Stimulated activated naive CD8-positive, alpha-beta T cell treated with anti-CD3 and anti-CD28 coated beads, Interleukin-15, amount 100 ng/mL, for 72 hours (primary cell): ENCODE measurements around the gene AGPAT3.
"Not testable (repeated sequence)": the region's sequence is repeated elsewhere in the genome, so short reads cannot be mapped to it uniquely, and the experiment has no call there.

Experiments
- ATAC-seq: fragments of 150-1000 bp; cut with Tn5 transposase; 2 replicates; pipeline ENCODE4 v1.10.0; 2021; ENCODE audit warnings: mild to moderate bottlenecking, moderate library complexity
- DNase-seq, 2 donors: peaks; one replicate each; pipeline ENCODE4 v3.0.0; 2021 to 2022
- H3K27ac Mint-ChIP-seq, 2 donors: one replicate each; pipeline ENCODE4 v1.8.0; 2022; ENCODE audit warnings: mild to moderate bottlenecking in 2 of 2, mixed read lengths in 2 of 2, moderate library complexity in 2 of 2
- H3K27me3 Mint-ChIP-seq: one replicate; pipeline ENCODE4 v1.8.0; 2022; ENCODE audit warnings: mixed read lengths
- H3K4me1 Mint-ChIP-seq: one replicate; pipeline ENCODE4 v1.8.0; 2022; ENCODE audit warnings: mild to moderate bottlenecking, mixed read lengths
- H3K4me3 Mint-ChIP-seq, 2 donors: one replicate each; pipeline ENCODE4 v1.8.0; 2022; ENCODE audit warnings: mild to moderate bottlenecking in 2 of 2, mixed read lengths in 2 of 2, moderate library complexity in 1 of 2
- H3K9me3 Mint-ChIP-seq, 2 donors: one replicate each; pipeline ENCODE4 v1.8.0; 2022; ENCODE audit warnings: mixed read lengths in 2 of 2

Gene AGPAT3

DNA sequence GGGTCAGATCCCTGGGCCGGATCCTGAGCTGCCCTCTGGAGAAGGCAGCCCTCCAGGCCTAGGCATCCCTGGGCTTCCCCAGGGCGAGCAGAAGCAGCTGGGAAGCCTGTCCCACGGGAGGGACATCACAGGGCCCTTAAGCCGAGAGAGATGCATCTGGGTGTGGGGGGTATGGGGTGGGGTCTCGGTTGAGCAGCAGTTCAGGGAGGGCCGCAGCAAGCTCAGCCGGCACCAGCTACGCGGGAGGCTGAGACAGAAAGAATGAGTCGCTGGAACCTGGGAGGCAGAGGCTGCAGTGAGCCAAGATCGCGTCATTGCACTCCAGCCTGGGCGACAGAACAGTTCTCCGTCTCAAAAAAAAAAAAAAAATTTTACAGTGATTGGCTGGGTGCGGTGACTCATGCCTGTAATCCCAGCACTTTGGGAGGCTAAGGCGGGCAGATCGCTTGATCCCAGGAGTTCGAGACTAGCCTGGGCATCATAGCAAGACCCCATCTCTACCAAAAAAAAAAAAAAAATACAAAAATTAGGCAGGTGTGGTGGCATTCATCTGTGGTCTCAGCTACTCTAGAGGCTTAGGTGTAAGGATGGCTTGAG is 37.9 kb upstream of the AGPAT3 start:
- no peak for ATAC-seq
- peaks cover 28% of the 10 kb centered on the region for H3K27me3 Mint-ChIP-seq

DNA sequence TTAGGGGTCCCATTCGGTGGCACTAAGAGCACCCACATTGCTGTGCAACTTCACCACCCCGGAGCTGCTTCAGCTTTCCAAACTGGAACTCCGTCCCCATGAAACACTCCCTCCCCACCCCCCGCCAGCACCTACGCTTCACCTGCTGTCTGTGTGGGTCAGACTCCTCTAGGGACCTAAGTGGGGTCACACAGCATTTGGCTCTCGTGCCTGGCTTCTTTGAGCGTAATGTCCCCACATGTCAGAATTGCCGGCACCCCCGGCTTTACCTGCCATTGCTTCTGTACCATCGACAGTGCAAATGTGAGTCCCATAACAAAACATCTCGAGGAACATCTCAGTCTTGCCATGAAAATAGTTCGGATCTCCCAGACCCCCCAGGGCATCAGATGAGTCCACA is 35.9 kb upstream of the AGPAT3 start:
- Mint-ChIP-seq H3K9me3 (no peaks in the 10 kb centered on the region), H3K27ac (peak overlapping the region in 1 of 2 donors; percentile 40), H3K4me3 (no peak overlapping the region), H3K27me3 (peaks cover 48% of the 10 kb centered on the region), H3K4me1 (peaks cover 5% of the 10 kb centered on the region)
- ATAC-seq = no peak
- no peak for DNase-seq

More for the DNA sequence above, 37.9 kb upstream of the AGPAT3 start:
- no peaks in the 10 kb centered on the region for H3K9me3 Mint-ChIP-seq
- H3K4me3 Mint-ChIP-seq = no peak overlapping the region
- no peak overlapping the region for H3K27ac Mint-ChIP-seq
- no peak for DNase-seq
- H3K4me1 Mint-ChIP-seq = no peaks in the 10 kb centered on the region

- no peak for ATAC-seq
- Mint-ChIP-seq H3K9me3 (no peaks in the 10 kb centered on the region), H3K27me3 (peaks cover 53% of the 10 kb centered on the region), H3K4me1 (peaks cover 10% of the 10 kb centered on the region), H3K4me3 (no peak overlapping the region), H3K27ac (no peak overlapping the region)
- no peak for DNase-seq
Observed at GRCh38 chr21:43829575-43830119, 35.4 kb upstream of the AGPAT3 start.

GRCh38 chr21:43832158-43832550 is 32.9 kb upstream of the AGPAT3 start:
- peaks cover 69% of the 10 kb centered on the region for H3K27me3 Mint-ChIP-seq
- DNase-seq = no peak

DNA sequence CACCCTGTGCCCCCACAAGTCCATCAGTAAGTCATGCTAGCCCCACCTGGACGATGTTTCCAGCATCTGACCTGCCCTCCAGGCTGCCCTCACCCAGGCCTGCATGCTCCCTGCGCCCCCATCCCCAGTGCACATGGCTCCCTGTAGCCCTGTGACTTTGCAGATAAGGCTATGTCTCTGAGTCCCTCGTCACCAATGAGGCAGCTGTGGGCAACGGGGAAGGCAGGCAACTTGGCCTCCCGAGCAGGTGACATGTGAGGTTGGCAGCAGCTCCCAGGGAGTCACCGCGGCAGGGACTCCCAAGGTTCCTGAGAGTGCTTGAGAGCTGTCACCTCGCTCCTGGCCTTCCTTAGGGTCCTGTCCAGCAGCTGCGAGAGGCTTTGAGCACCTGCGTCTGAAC is 32.4 kb upstream of the AGPAT3 start:
- Mint-ChIP-seq H3K4me1 (peaks cover 19% of the 10 kb centered on the region), H3K27ac (no peak overlapping the region), H3K27me3 (peaks cover 74% of the 10 kb centered on the region), H3K9me3 (no peaks in the 10 kb centered on the region), H3K4me3 (no peak overlapping the region)
- ATAC-seq (no peak), DNase-seq (no peak)

More at GRCh38 chr21:43832158-43832550, 32.9 kb upstream of the AGPAT3 start:
- Mint-ChIP-seq H3K4me1 (peaks cover 19% of the 10 kb centered on the region), H3K9me3 (no peaks in the 10 kb centered on the region), H3K4me3 (no peak overlapping the region), H3K27ac (no peak overlapping the region)
- ATAC-seq = no peak

DNA sequence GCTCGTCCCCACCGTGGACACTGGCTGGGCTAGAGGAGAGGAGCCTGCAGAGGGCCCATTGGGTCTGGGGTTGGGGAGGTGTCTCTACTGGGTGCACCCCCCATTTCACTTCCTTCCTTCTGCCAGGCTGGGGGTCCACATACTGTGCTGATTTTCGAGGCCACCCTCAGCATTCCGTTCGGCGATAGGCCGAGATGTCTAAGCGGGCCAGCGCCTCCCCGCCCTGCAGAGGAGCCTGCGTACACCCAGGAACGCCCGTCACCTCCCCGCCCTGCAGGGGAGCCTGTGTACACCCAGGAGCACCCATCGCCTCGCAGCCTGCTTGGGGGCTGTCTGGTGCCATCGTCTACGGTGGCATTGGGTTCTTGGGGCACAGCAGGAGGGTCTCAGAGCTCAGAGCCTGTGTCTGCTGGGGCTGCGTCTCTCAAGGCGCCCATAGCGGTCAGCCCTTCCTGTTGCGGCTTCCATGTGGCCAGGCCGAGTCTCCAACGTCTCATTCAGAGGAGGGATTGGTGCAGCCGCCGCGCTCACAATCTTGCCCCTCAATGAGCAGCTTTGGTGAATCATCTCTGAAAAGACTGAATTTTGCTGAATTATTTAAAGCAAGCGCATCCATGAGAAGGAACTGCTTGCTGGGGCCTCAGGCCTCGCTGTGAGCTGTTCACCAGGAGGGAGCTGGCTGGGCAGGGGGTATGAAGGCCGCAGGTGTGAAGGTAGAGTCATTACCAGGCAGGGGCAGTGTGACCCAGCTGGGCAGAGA is 30.7 kb upstream of the AGPAT3 start:
- no peaks in the 10 kb centered on the region for H3K9me3 Mint-ChIP-seq
- peaks cover 26% of the 10 kb centered on the region for H3K4me1 Mint-ChIP-seq
- peaks cover 85% of the 10 kb centered on the region for H3K27me3 Mint-ChIP-seq
- H3K4me3 Mint-ChIP-seq = peak overlapping the region in 1 of 2 donors; percentile 27
- DNase-seq = no peak
- ATAC-seq = no peak
- peak overlapping the region in 1 of 2 donors; percentile 65 for H3K27ac Mint-ChIP-seq

DNA sequence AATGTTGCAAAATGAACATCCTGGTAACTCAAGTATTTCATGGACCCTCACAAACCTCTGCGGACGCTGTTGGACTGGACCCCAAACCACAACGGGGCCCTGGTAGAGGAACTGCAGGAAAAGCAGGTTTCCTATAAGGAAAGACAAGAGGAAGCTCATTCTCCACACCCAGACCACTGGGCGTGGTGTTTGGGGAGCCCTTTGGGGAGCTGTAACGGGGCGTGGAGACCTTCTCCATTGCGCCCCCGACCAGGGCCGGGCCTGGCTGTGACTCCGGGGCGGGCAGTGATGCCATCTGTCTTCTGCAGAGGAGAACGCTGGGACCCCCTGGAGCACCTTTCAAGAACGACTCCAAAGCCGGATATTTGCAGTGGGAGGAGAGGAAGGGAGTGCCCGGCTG is 30.0 kb upstream of the AGPAT3 start:
- DNase-seq = no peak
- no peak for ATAC-seq
- H3K27me3 Mint-ChIP-seq = peaks cover 78% of the 10 kb centered on the region
- H3K4me3 Mint-ChIP-seq = no peak overlapping the region
- H3K4me1 Mint-ChIP-seq = peaks cover 26% of the 10 kb centered on the region
- no peaks in the 10 kb centered on the region for H3K9me3 Mint-ChIP-seq
- H3K27ac Mint-ChIP-seq = no peak overlapping the region

- no peak for DNase-seq
- Mint-ChIP-seq H3K4me3 (no peak overlapping the region), H3K27ac (no peak overlapping the region), H3K27me3 (peaks cover 71% of the 10 kb centered on the region), H3K9me3 (no peaks in the 10 kb centered on the region), H3K4me1 (peaks cover 26% of the 10 kb centered on the region)
- ATAC-seq = no peak
Observed at GRCh38 chr21:43835861-43836260, 29.2 kb upstream of the AGPAT3 start.

- DNase-seq (no peak), ATAC-seq (no peak)
- no peak overlapping the region for H3K4me3 Mint-ChIP-seq
- H3K4me1 Mint-ChIP-seq = peaks cover 26% of the 10 kb centered on the region
- no peak overlapping the region for H3K27ac Mint-ChIP-seq
- H3K27me3 Mint-ChIP-seq = peaks cover 71% of the 10 kb centered on the region
- no peaks in the 10 kb centered on the region for H3K9me3 Mint-ChIP-seq
Observed at GRCh38 chr21:43836616-43837015, 28.4 kb upstream of the AGPAT3 start.

DNA sequence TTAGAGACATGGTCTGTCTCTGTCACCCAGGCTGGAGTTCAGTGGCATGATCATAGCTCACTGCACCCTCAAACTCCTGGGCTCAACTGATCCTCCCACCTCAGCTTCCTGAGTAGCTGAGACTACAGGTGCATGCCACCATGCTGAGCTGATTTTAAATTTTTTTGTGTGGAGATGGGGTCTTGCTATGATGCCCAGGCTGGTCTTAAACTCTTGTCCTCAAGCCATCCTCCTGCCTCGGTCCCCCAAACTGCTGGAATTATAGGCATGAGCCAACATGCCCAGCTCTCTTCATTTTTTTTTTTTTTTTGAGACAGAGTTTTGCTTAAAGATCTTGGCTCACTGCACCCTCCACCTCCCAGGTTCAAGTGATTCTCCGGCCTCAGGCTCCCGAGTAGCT is 24.8 kb upstream of the AGPAT3 start:
- ATAC-seq (no peak), DNase-seq (no peak)
- Mint-ChIP-seq H3K27ac (no peak overlapping the region), H3K4me1 (peaks cover 23% of the 10 kb centered on the region), H3K27me3 (peaks cover 38% of the 10 kb centered on the region), H3K4me3 (no peak overlapping the region), H3K9me3 (peaks cover 0 to 5% of the 10 kb centered on the region in 2 donors)

GRCh38 chr21:43842742-43843141 is 22.3 kb upstream of the AGPAT3 start:
- Mint-ChIP-seq H3K4me3 (peak overlapping the region; percentile 65 to 70), H3K4me1 (peaks cover 19% of the 10 kb centered on the region), H3K27me3 (peaks cover 14% of the 10 kb centered on the region), H3K9me3 (peaks cover 0 to 5% of the 10 kb centered on the region in 2 donors), H3K27ac (peak overlapping the region; percentile 73 to 91)
- DNase-seq = no peak
- ATAC-seq = peak; percentile 72

GRCh38 chr21:43844906-43845305 is 20.1 kb upstream of the AGPAT3 start:
- H3K27ac Mint-ChIP-seq, ATAC-seq, H3K4me3 Mint-ChIP-seq, H3K27me3 Mint-ChIP-seq, H3K9me3 Mint-ChIP-seq, DNase-seq: not testable (repeated sequence)
- peaks cover 12% of the 10 kb centered on the region for H3K4me1 Mint-ChIP-seq

- Mint-ChIP-seq H3K9me3 (peaks cover under 1 to 5% of the 10 kb centered on the region in 2 donors), H3K27me3 (no peaks in the 10 kb centered on the region), H3K27ac (no peak overlapping the region), H3K4me3 (no peak overlapping the region), H3K4me1 (peaks cover 12% of the 10 kb centered on the region)
- ATAC-seq (no peak), DNase-seq (no peak)
Observed at GRCh38 chr21:43845386-43845785, 19.6 kb upstream of the AGPAT3 start.

DNA sequence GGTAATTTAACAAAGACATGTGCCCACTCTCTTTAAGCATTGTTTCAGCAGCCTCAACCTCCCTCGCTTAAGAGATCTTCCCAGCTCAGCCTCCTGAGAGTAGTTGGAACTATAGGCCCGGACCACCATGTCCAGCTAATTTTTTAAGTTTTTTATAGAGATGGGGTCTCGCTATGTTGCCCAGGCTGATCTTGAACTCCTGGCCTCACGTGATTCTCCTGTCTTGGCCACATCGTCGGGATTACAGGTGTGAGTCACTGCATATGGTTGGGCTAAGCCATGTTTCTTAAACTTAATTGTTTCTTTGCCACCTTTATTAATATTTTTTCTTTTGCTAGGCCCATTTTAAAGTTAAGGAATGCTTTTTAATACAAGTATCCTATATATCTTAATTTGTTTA is 18.6 kb upstream of the AGPAT3 start:
- DNase-seq (no peak), ATAC-seq (no peak)
- Mint-ChIP-seq H3K27ac (no peak overlapping the region), H3K9me3 (peaks cover 11% of the 10 kb centered on the region in 2 donors), H3K4me3 (no peak overlapping the region), H3K4me1 (peaks cover 12% of the 10 kb centered on the region), H3K27me3 (no peaks in the 10 kb centered on the region)

DNA sequence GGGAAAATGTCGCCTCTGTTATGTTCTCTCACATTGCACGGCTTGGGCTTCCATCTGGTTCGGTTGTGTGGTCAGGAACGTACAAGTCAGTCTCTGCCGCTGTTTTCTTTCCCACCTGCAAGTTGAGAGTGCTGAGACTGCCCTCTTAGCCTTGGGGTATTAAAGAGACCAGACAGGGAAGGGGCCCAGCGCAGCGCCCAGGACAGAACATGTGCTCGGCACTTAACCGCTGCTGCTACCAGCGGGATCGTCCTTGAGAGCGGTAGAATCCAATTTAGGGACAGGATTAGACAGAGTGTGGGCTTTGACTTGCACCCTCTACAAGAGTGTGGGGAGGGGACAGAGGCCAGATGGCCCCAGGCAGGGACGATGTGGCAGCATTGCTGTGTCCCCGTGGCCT is 17.7 kb upstream of the AGPAT3 start:
- no peaks in the 10 kb centered on the region for H3K27me3 Mint-ChIP-seq
- peaks cover 11 to 12% of the 10 kb centered on the region in 2 donors for H3K9me3 Mint-ChIP-seq
- H3K27ac Mint-ChIP-seq = no peak overlapping the region
- DNase-seq (no peak), ATAC-seq (no peak)
- no peak overlapping the region for H3K4me3 Mint-ChIP-seq
- H3K4me1 Mint-ChIP-seq = peaks cover 11% of the 10 kb centered on the region

DNA sequence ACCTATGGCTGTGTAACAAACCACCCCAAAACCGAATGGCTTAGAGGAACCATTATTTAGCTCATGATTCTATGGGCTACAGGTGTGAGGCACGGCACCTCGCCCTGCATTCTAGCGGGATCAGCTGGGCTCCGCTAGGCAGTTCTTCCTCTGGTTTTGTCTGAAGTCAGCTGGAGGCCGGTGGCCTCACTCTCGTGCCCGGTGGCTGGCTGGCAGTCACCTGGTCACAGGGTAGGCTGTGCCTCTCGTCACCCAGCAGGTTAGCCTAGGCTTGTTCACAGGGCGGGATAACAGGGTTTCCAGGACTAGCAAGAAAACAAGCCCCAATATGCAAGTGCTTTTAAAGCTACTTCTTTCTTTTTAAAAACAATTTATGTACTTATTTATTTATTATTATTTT is 16.3 kb upstream of the AGPAT3 start:
- no peak overlapping the region for H3K4me3 Mint-ChIP-seq
- H3K4me1 Mint-ChIP-seq = peaks cover under 1% of the 10 kb centered on the region
- DNase-seq (no peak), ATAC-seq (no peak)
- H3K9me3 Mint-ChIP-seq = peaks cover 11 to 12% of the 10 kb centered on the region in 2 donors
- no peak overlapping the region for H3K27ac Mint-ChIP-seq
- no peaks in the 10 kb centered on the region for H3K27me3 Mint-ChIP-seq
